HEK293 (cell line): Measurements from ENCODE around the gene METTL22.

Experiments
- ZNF48 ChIP-seq: fragments of 450-650 bp; formaldehyde crosslinking; IDR thresholded peaks from 2 replicates; pipeline ENCODE4 v1.5.1; 2016; ENCODE audit warnings: missing biosample characterization, missing genetic modification characterization
- TF ChIP-seq, protein P1 (sequence below): fragments of 450-650 bp; formaldehyde crosslinking; IDR thresholded peaks from 2 replicates; pipeline ENCODE4 v1.5.1; 2016; ENCODE audit warnings: missing biosample characterization, missing genetic modification characterization
- TF ChIP-seq, protein P2 (sequence below): fragments of 450-650 bp; formaldehyde crosslinking; IDR thresholded peaks from 2 replicates; pipeline ENCODE4 v1.5.1; 2016; ENCODE audit warnings: missing biosample characterization, missing genetic modification characterization

DNA sequence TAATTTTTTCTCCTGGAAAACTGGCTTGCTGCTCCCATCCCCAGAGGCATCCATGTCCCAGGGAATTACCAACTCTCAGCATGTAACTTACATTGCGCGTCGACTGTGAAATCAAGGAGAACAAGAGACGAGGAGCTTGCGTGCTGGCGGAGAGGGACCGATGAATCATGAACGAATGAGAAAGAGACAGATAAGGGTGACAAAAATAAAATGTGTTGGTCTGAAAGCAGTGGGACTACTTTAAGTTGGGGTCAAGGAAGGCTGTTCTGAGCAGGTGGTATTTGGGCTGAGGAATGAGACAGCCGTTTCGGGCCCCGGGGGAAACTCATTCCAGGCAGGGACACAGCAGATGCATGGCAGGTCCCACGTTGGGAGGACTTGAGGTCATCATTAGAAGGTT is 75.4 kb downstream of the METTL22 start:
- no peak for TF ChIP-seq ZNF48 (tag by site-specific recombination)
- TF ChIP-seq, protein P1, sequence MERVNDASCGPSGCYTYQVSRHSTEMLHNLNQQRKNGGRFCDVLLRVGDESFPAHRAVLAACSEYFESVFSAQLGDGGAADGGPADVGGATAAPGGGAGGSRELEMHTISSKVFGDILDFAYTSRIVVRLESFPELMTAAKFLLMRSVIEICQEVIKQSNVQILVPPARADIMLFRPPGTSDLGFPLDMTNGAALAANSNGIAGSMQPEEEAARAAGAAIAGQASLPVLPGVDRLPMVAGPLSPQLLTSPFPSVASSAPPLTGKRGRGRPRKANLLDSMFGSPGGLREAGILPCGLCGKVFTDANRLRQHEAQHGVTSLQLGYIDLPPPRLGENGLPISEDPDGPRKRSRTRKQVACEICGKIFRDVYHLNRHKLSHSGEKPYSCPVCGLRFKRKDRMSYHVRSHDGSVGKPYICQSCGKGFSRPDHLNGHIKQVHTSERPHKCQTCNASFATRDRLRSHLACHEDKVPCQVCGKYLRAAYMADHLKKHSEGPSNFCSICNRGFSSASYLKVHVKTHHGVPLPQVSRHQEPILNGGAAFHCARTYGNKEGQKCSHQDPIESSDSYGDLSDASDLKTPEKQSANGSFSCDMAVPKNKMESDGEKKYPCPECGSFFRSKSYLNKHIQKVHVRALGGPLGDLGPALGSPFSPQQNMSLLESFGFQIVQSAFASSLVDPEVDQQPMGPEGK: no peak
- TF ChIP-seq, protein P2, sequence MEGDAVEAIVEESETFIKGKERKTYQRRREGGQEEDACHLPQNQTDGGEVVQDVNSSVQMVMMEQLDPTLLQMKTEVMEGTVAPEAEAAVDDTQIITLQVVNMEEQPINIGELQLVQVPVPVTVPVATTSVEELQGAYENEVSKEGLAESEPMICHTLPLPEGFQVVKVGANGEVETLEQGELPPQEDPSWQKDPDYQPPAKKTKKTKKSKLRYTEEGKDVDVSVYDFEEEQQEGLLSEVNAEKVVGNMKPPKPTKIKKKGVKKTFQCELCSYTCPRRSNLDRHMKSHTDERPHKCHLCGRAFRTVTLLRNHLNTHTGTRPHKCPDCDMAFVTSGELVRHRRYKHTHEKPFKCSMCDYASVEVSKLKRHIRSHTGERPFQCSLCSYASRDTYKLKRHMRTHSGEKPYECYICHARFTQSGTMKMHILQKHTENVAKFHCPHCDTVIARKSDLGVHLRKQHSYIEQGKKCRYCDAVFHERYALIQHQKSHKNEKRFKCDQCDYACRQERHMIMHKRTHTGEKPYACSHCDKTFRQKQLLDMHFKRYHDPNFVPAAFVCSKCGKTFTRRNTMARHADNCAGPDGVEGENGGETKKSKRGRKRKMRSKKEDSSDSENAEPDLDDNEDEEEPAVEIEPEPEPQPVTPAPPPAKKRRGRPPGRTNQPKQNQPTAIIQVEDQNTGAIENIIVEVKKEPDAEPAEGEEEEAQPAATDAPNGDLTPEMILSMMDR (tag by site-specific recombination): no peak
